MM.1S (cell line): ENCODE data around the gene CCS.

Source experiments
- DNase-seq: peaks from one replicate; pipeline ENCODE4 v3.0.0-alpha.2; 2015
- H2AFZ ChIP-seq: fragments of 300-600 bp; sonication (generic); 2 replicates; pipeline ENCODE4 v1.6.0; 2016; ENCODE audit warnings: antibody characterized with exemption, low read length
- H3F3A ChIP-seq: fragments of 300-600 bp; sonication (generic); 2 replicates; pipeline ENCODE4 v1.6.1; 2016; ENCODE audit warnings: mild to moderate bottlenecking, antibody characterized with exemption, low read length, moderate library complexity, mixed read lengths; ENCODE audit not compliant: insufficient read depth
- H3K27ac ChIP-seq: fragments of 300-600 bp; sonication (generic); 2 replicates; pipeline ENCODE4 v1.5.1; 2016; ENCODE audit warnings: mild to moderate bottlenecking, low read length
- H3K27me3 ChIP-seq: fragments of 300-600 bp; sonication (generic); replicated peaks from 2 replicates; pipeline ENCODE4 v1.6.0; 2016; ENCODE audit warnings: low read length; ENCODE audit not compliant: insufficient read depth
- H3K36me3 ChIP-seq: fragments of 300-600 bp; sonication (generic); replicated peaks from 2 replicates; pipeline ENCODE4 v1.6.1; 2016; ENCODE audit warnings: mild to moderate bottlenecking, low read length, mixed read lengths; ENCODE audit not compliant: insufficient read depth
- H3K4me1 ChIP-seq: fragments of 300-600 bp; sonication (generic); 2 replicates; pipeline ENCODE4 v1.6.1; 2016; ENCODE audit warnings: low read length, mixed read lengths
- H3K4me2 ChIP-seq: fragments of 300-600 bp; sonication (generic); 2 replicates; pipeline ENCODE4 v1.6.0; 2016; ENCODE audit warnings: low read depth, low read length
- H3K4me3 ChIP-seq: fragments of 300-600 bp; sonication (generic); 2 replicates; pipeline ENCODE4 v1.5.1; 2016; ENCODE audit warnings: low read length, mixed read lengths
- H3K79me2 ChIP-seq: fragments of 300-600 bp; sonication (generic); 2 replicates; pipeline ENCODE4 v1.6.1; 2016; ENCODE audit warnings: mixed run types, low read length, mixed read lengths
- H3K9ac ChIP-seq: fragments of 300-600 bp; sonication (generic); 2 replicates; pipeline ENCODE4 v1.6.1; 2016; ENCODE audit warnings: low read length, mixed read lengths
- H3K9me2 ChIP-seq: fragments of 300-600 bp; sonication (generic); replicated peaks from 2 replicates; pipeline ENCODE4 v1.6.1; 2016; ENCODE audit warnings: mild to moderate bottlenecking, low read length, mixed read lengths; ENCODE audit not compliant: insufficient read depth
- H3K9me3 ChIP-seq: fragments of 300-600 bp; sonication (generic); replicated peaks from 2 replicates; pipeline ENCODE4 v1.6.1; 2016; ENCODE audit warnings: mild to moderate bottlenecking, low read length, mixed read lengths; ENCODE audit not compliant: insufficient read depth
- H4K20me1 ChIP-seq: fragments of 300-600 bp; sonication (generic); 2 replicates; pipeline ENCODE4 v1.6.1; 2016; ENCODE audit warnings: mild to moderate bottlenecking, low read length, moderate library complexity, mixed read lengths; ENCODE audit not compliant: insufficient read depth
- EZH2 ChIP-seq: fragments of 300-600 bp; sonication (generic); optimal IDR thresholded peaks from 2 replicates; pipeline ENCODE3; 2017; ENCODE audit warnings: low read depth, mild to moderate bottlenecking, antibody characterized with exemption, low read length, mixed read lengths
- EZH2phosphoT487 ChIP-seq: fragments of 300-600 bp; sonication (generic); IDR thresholded peaks from 2 replicates; pipeline ENCODE4 v1.6.1; 2018; ENCODE audit warnings: antibody characterized with exemption, low read length
- TF ChIP-seq, protein P1 (sequence below): fragments of 300-600 bp; sonication (generic); IDR thresholded peaks from 2 replicates; pipeline ENCODE4 v1.5.1; 2016; ENCODE audit warnings: antibody characterized with exemption, low read length, mixed read lengths

The CCS gene

GRCh38 chr11:66562275-66562674, 30.7 kb upstream of the CCS start:
- Histone ChIP-seq H3K9ac (no peak overlapping the region), H3K27me3 (peaks cover 88% of the 10 kb centered on the region), H3K79me2 (no peaks in the 10 kb centered on the region), H4K20me1 (no peaks in the 10 kb centered on the region), H3K27ac (no peak overlapping the region), H3K36me3 (no peaks in the 10 kb centered on the region), H2AFZ (no peak overlapping the region), H3K4me1 (no peaks in the 10 kb centered on the region), H3K4me3 (no peak overlapping the region), H3K9me3 (no peaks in the 10 kb centered on the region), H3K4me2 (no peak overlapping the region), H3K9me2 (no peaks in the 10 kb centered on the region), H3F3A (no peaks in the 10 kb centered on the region)
- no peak for DNase-seq
- no peak for TF ChIP-seq EZH2phosphoT487
- no peak for TF ChIP-seq EZH2
- TF ChIP-seq, protein P1, sequence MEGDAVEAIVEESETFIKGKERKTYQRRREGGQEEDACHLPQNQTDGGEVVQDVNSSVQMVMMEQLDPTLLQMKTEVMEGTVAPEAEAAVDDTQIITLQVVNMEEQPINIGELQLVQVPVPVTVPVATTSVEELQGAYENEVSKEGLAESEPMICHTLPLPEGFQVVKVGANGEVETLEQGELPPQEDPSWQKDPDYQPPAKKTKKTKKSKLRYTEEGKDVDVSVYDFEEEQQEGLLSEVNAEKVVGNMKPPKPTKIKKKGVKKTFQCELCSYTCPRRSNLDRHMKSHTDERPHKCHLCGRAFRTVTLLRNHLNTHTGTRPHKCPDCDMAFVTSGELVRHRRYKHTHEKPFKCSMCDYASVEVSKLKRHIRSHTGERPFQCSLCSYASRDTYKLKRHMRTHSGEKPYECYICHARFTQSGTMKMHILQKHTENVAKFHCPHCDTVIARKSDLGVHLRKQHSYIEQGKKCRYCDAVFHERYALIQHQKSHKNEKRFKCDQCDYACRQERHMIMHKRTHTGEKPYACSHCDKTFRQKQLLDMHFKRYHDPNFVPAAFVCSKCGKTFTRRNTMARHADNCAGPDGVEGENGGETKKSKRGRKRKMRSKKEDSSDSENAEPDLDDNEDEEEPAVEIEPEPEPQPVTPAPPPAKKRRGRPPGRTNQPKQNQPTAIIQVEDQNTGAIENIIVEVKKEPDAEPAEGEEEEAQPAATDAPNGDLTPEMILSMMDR = no peak

DNA sequence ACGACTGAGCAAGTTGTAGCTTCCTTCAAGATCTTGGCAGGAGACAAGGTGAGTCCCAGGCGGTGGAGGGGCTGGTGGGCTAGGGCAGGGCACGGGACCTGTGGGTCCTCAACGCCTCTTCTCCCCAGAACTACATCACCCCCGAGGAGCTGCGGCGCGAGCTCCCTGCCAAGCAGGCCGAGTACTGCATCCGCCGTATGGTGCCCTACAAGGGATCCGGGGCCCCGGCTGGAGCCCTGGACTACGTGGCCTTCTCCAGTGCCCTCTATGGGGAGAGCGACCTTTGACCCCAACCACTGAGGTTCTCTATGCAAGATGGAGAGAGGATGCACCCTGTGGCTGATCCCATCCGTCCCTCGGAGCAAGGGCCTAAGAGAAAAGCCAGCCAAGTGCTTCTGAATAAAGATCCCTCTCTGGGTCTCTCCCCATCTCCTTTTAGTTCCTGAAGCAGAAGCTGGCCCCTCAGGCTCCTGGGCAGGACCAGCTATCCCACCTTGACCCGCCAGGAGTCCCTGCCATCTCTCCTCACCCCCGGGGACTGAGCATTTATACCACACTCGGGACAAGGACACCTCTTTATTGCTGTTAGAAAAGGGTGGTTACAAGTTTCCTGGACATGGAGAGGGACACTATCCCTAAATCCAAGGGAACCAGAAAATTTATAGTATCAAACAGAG, 29.9 kb upstream of the CCS start:
- Histone ChIP-seq H3K79me2 (no peaks in the 10 kb centered on the region), H3K27me3 (peaks cover 88% of the 10 kb centered on the region), H4K20me1 (no peaks in the 10 kb centered on the region), H3K4me1 (no peaks in the 10 kb centered on the region), H3K9ac (no peak overlapping the region), H3K36me3 (no peaks in the 10 kb centered on the region), H3K9me3 (no peaks in the 10 kb centered on the region), H3K9me2 (no peaks in the 10 kb centered on the region), H2AFZ (no peak overlapping the region), H3K4me2 (no peak overlapping the region), H3K4me3 (no peak overlapping the region), H3K27ac (no peak overlapping the region), H3F3A (no peaks in the 10 kb centered on the region)
- DNase-seq = no peak
- TF ChIP-seq EZH2phosphoT487 = no peak
- TF ChIP-seq EZH2 = no peak
- TF ChIP-seq, protein P1 = no peak

DNA sequence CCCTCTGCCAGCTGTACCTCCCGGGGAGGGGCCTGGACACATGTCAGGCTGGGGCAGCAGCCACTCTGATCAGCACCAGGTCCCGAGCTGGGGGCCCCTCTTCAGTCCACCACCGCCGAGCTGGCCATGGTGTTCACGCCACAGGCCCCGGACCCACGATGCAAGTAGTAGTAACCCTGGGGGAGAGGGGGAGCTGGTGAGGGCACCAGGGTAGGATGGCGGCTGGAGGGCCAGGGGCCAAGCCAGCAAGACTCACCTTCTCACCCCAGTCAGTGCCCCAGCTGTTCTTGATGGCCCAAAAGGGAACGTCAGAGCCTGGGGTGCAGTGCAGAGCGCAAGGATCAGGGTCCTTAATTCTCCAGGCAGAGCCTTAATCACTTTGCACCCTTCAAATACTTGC, 29.2 kb upstream of the CCS start:
- TF ChIP-seq EZH2 (no peak), EZH2phosphoT487 (no peak)
- TF ChIP-seq, protein P1 = no peak
- H3K9ac ChIP-seq = no peak overlapping the region
- no peak overlapping the region for H3K27ac ChIP-seq
- H3K4me3 ChIP-seq = no peak overlapping the region
- H3F3A ChIP-seq = no peaks in the 10 kb centered on the region
- H4K20me1 ChIP-seq = no peaks in the 10 kb centered on the region
- H3K27me3 ChIP-seq = peaks cover 86% of the 10 kb centered on the region
- H3K79me2 ChIP-seq = no peaks in the 10 kb centered on the region
- no peaks in the 10 kb centered on the region for H3K4me1 ChIP-seq
- no peaks in the 10 kb centered on the region for H3K9me2 ChIP-seq
- H2AFZ ChIP-seq = no peak overlapping the region
- no peaks in the 10 kb centered on the region for H3K9me3 ChIP-seq
- no peak overlapping the region for H3K4me2 ChIP-seq
- DNase-seq = no peak
- no peaks in the 10 kb centered on the region for H3K36me3 ChIP-seq
